Erythroblast (primary cell): ENCODE measurements around the gene ZNF862.

Source experiments
- GATA1 ChIP-seq: IDR thresholded peaks from 2 replicates; pipeline ENCODE4 v1.6.1; 2011; ENCODE audit warnings: low read depth, mild to moderate bottlenecking, control low read depth, low read length, moderate library complexity
- POLR2A ChIP-seq: IDR thresholded peaks from 2 replicates; pipeline ENCODE4 v1.6.1; 2011; ENCODE audit warnings: mild to moderate bottlenecking, low read length

GRCh38 chr7:149815661-149816266 lies 22.4 kb upstream of the ZNF862 start:
- TF ChIP-seq POLR2A (no peak), GATA1 (no peak)
